A549 (cell line): ENCODE results near the gene CENPX. TPM values are rescaled to one million over a fixed set of nuclear protein-coding genes. Genes with fewer than 3 reads are reported as not detected.

Experiments used
- ATAC-seq, 2 experiments: fragments of 200-7000 bp in 1 of 2; fragments of >200 bp in 1 of 2; cut with Nextera tagmentation in 1 of 2; cut with Tn5 transposase in 1 of 2; 3 replicates each; pipeline versions ENCODE4 v1.8.0 to v1.9.1; 2018 to 2020; ENCODE audit warnings: mild to moderate bottlenecking in 1 of 2, moderate library complexity in 1 of 2
- CTCF ChIA-PET: fragments of 300-600 bp; sonication (Branson Sonifier 250); formaldehyde crosslinking; extraction: SDS; loops from one replicate; lab custom pipeline; 2021; ENCODE audit warnings: antibody characterized with exemption, inconsistent platforms; lab: Yijun Ruan, JAX
- POLR2A ChIA-PET: fragments of 350-600 bp; formaldehyde crosslinking; extraction: SDS; loops from one replicate; lab custom pipeline; 2021; ENCODE audit warnings: antibody characterized with exemption, inconsistent platforms; lab: Yijun Ruan, JAX
- DNase-seq, 2 experiments: peaks; one replicate each; pipeline versions ENCODE4 v3.0.0 to v3.0.0-alpha.2; 2011 to 2016; ENCODE audit warnings: low read depth in 1 of 2, low spot score in 1 of 2
- FAIRE-seq: peaks from 2 replicates; lab custom pipeline; 2011; peaks lifted over from hg19 to GRCh38; lab: Jason Lieb, UNC
- H3K27ac ChIP-seq, 2 experiments: fragments of >200 bp; sonication (Bioruptor Twin); formaldehyde crosslinking; 3 replicates each; pipeline ENCODE4 v1.5.1; 2016 to 2017
- H3K4me1 ChIP-seq: fragments of >200 bp; sonication (Bioruptor Twin); formaldehyde crosslinking; 3 replicates; pipeline ENCODE4 v1.6.1; 2016
- H3K4me2 ChIP-seq: fragments of >200 bp; sonication (Bioruptor Twin); formaldehyde crosslinking; 3 replicates; pipeline ENCODE4 v1.6.1; 2016
- H3K4me3 ChIP-seq: fragments of >200 bp; sonication (Bioruptor Twin); formaldehyde crosslinking; 3 replicates; pipeline ENCODE4 v1.5.1; 2016
- H3K9me3 ChIP-seq: fragments of >200 bp; sonication (Bioruptor Twin); formaldehyde crosslinking; 3 replicates; pipeline ENCODE4 v1.6.1; 2016
- BCL3 ChIP-seq: fragments of >200 bp; sonication (Bioruptor Twin); formaldehyde crosslinking; IDR thresholded peaks from 3 replicates; pipeline ENCODE4 v1.6.1; 2016
- BHLHE40 ChIP-seq: IDR thresholded peaks from 2 replicates; pipeline ENCODE4 v1.6.1; 2012; ENCODE audit warnings: low read depth, low read length, inconsistent platforms
- CEBPB ChIP-seq, 2 experiments: fragments of >200 bp in 1 of 2; sonication (Bioruptor Twin) in 1 of 2; formaldehyde crosslinking in 1 of 2; IDR thresholded peaks; 2 replicates each; pipeline ENCODE4 v1.6.1; 2012 to 2016
- CHD4 ChIP-seq: fragments of 200-600 bp; sonication (generic); IDR thresholded peaks from 2 replicates; pipeline ENCODE4 v1.6.1; 2016; ENCODE audit warnings: antibody characterized with exemption, mild to moderate bottlenecking, borderline replicate concordance
- CTCF ChIP-seq: fragments of >200 bp; sonication (Bioruptor Twin); formaldehyde crosslinking; IDR thresholded peaks from 3 replicates; pipeline ENCODE4 v1.5.1; 2016
- E2F6 ChIP-seq: IDR thresholded peaks from 2 replicates; pipeline ENCODE4 v1.6.1; 2012; ENCODE audit warnings: low read depth, borderline replicate concordance
- EHF ChIP-seq: fragments of 250-450 bp; sonication (Bioruptor Pico); IDR thresholded peaks from 2 replicates; pipeline ENCODE4 v1.5.0; 2020; ENCODE audit warnings: mild to moderate bottlenecking
- ESRRA ChIP-seq: fragments of 150-350 bp; IDR thresholded peaks from 2 replicates; pipeline ENCODE4 v1.6.1; 2014; ENCODE audit warnings: mild to moderate bottlenecking, low read length, borderline replicate concordance
- FOSB ChIP-seq: fragments of 250-450 bp; sonication (Bioruptor Pico); IDR thresholded peaks from 2 replicates; pipeline ENCODE4 v1.5.0; 2020; ENCODE audit warnings: mild to moderate bottlenecking, moderate library complexity
- FOXS1 ChIP-seq: fragments of 250-450 bp; sonication (Bioruptor Pico); IDR thresholded peaks from 2 replicates; pipeline ENCODE4 v1.5.0; 2020; ENCODE audit warnings: mild to moderate bottlenecking, moderate library complexity
- HMGXB4 ChIP-seq: fragments of 250-450 bp; sonication (Bioruptor Pico); IDR thresholded peaks from 2 replicates; pipeline ENCODE4 v1.5.0; 2021; ENCODE audit warnings: mild to moderate bottlenecking, moderate library complexity, borderline replicate concordance
- HOXA7 ChIP-seq: fragments of 250-450 bp; sonication (Bioruptor Pico); IDR thresholded peaks from 2 replicates; pipeline ENCODE4 v1.5.0; 2020; ENCODE audit warnings: mild to moderate bottlenecking, moderate library complexity
- KDM1A ChIP-seq: fragments of 200-600 bp; sonication (generic); IDR thresholded peaks from 2 replicates; pipeline ENCODE4 v1.6.1; 2016; ENCODE audit warnings: low read depth, mild to moderate bottlenecking
- KDM5A ChIP-seq: fragments of 200-600 bp; sonication (generic); IDR thresholded peaks from 2 replicates; pipeline ENCODE4 v1.6.1; 2016; ENCODE audit warnings: antibody characterized with exemption, mild to moderate bottlenecking
- NPAS2 ChIP-seq: fragments of 250-450 bp; sonication (Bioruptor Pico); IDR thresholded peaks from 2 replicates; pipeline ENCODE4 v1.8.0; 2022; ENCODE audit warnings: mild to moderate bottlenecking, moderate library complexity, borderline replicate concordance
- NR3C1 ChIP-seq: fragments of >200 bp; sonication (Bioruptor Twin); formaldehyde crosslinking; IDR thresholded peaks from 3 replicates; pipeline ENCODE4 v1.6.1; 2017
- PBX3 ChIP-seq: IDR thresholded peaks from 2 replicates; pipeline ENCODE4 v1.6.1; 2012
- PHF8 ChIP-seq: fragments of 200-600 bp; sonication (generic); IDR thresholded peaks from 2 replicates; pipeline ENCODE4 v1.6.1; 2016; ENCODE audit warnings: low read depth, mild to moderate bottlenecking, antibody characterized with exemption, moderate library complexity, borderline replicate concordance
- POLR2A ChIP-seq: IDR thresholded peaks from 2 replicates; pipeline ENCODE4 v1.6.1; 2012; ENCODE audit warnings: mild to moderate bottlenecking, low read length
- POLR2AphosphoS2 ChIP-seq: conservative IDR thresholded peaks from 2 replicates; pipeline ENCODE4 v1.6.1; 2012; ENCODE audit warnings: low read length, improper control_type of control experiment, inconsistent platforms
- RCOR1 ChIP-seq: fragments of 150-350 bp; IDR thresholded peaks from 2 replicates; pipeline ENCODE4 v1.6.1; 2014; ENCODE audit warnings: antibody characterized with exemption, low read length, low read depth
- TP53 ChIP-seq: fragments of 250-450 bp; sonication (Bioruptor Pico); IDR thresholded peaks from 2 replicates; pipeline ENCODE4 v1.5.0; 2021; ENCODE audit warnings: mild to moderate bottlenecking, moderate library complexity
- USF2 ChIP-seq: fragments of 450-650 bp; IDR thresholded peaks from 2 replicates; pipeline ENCODE4 v1.6.1; 2014; ENCODE audit warnings: antibody characterized with exemption
- ZC3H11A ChIP-seq: fragments of 450-650 bp; IDR thresholded peaks from 2 replicates; pipeline ENCODE4 v1.6.1; 2014; ENCODE audit warnings: antibody characterized with exemption, mild to moderate bottlenecking
- ZNF302 ChIP-seq: fragments of 250-450 bp; sonication (Bioruptor Pico); IDR thresholded peaks from 2 replicates; pipeline ENCODE4 v1.9.0; 2021; ENCODE audit warnings: inconsistent platforms, mild to moderate bottlenecking, moderate library complexity
- WGBS: methylation state at CpG from one replicate; pipeline ENCODE4 v1.1.6; 2017; ENCODE audit errors: missing lambda C conversion rate; 5-methylcytosine and 5-hydroxymethylcytosine counted together
- polyA plus RNA-seq, 4 experiments: library from polyadenylated mRNA; depleted of rRNA in 3 of 4; stranded (reverse); fragments of >200 nt; fragmentation: RNase III in 1 of 4; extraction: RNeasy Plus Mini Kit Qiagen cat#74134 plus additional on column Dnase treatment in 1 of 4; gene quantifications; 2 replicates in 3 of 4; 3 replicates in 1 of 4; pipeline ENCODE4 v1.2.3, GENCODE V29; 2011 to 2017

CENPX gene
- polyA plus RNA-seq, 2 of the 4 experiments (the other 2 are of a cell fraction) = 80.5 to 222 TPM

GRCh38 chr17:81987161-81987770 is 35.4 kb downstream of the CENPX start:
- WGBS = 90% methylated on average over 26 of the region's 26 CpGs
- TF ChIP-seq RCOR1 (no peak), CEBPB (IDR thresholded peaks at IDR 0.05) (no peak), CHD4 (no peak), NPAS2 (CRISPR knock-in tag) (no peak), BCL3 (no peak), HOXA7 (CRISPR knock-in tag) (no peak), NR3C1 (no peak), POLR2A (no peak), E2F6 (no peak)
- ChIA-PET CTCF (interaction anchor here (0.7 to 5.1 kb wide), 4 partner anchors 27 to 106 kb away, joined by 3 to 32 read pairs (median 19); partner anchors contain the start of genes CENPX, LRRC45 and NOTUM), POLR2A (no interaction called here)
- FAIRE-seq (no peak), ATAC-seq (no peak), DNase-seq (no peak)
- H3K4me3 ChIP-seq = no peak overlapping the region
- no peaks in the 10 kb centered on the region for H3K9me3 ChIP-seq
- peaks cover 15% of the 10 kb centered on the region for H3K4me1 ChIP-seq
- H3K27ac ChIP-seq = no peak overlapping the region
- no peak overlapping the region for H3K4me2 ChIP-seq

GRCh38 chr17:81986606-81987005 is 36.1 kb downstream of the CENPX start:
- H3K4me3 ChIP-seq = no peak overlapping the region
- DNase-seq (no peak), FAIRE-seq (no peak), ATAC-seq (no peak)
- 96% methylated on average over 26 of the region's 26 CpGs for WGBS
- H3K27ac ChIP-seq = no peak overlapping the region
- H3K4me1 ChIP-seq = peaks cover 8% of the 10 kb centered on the region
- no peak overlapping the region for H3K4me2 ChIP-seq
- H3K9me3 ChIP-seq = no peaks in the 10 kb centered on the region
- no peak for TF ChIP-seq CEBPB (IDR thresholded peaks at IDR 0.05)
- no peak for TF ChIP-seq ZC3H11A
- no peak for TF ChIP-seq USF2
- no peak for TF ChIP-seq KDM5A
- POLR2A ChIA-PET = no interaction called here
- CTCF ChIA-PET = interaction anchor here (1.5 to 4.8 kb wide), 2 partner anchors 26 to 33 kb away, joined by 6 to 32 read pairs; partner anchors contain the start of gene NOTUM

GRCh38 chr17:81984773-81985410 is 37.8 kb downstream of the CENPX start:
- CTCF ChIA-PET = interaction anchor here (1.2 to 4.8 kb wide), 6 partner anchors 8 to 45 kb away, joined by 3 to 32 read pairs (median 6); partner anchors contain the start of genes CENPX, LRRC45 and NOTUM
- H3K9me3 ChIP-seq = no peaks in the 10 kb centered on the region
- no peak for TF ChIP-seq HOXA7 (CRISPR knock-in tag)
- no peak for TF ChIP-seq ESRRA
- no peak for TF ChIP-seq HMGXB4 (CRISPR knock-in tag)
- TF ChIP-seq TP53 (CRISPR knock-in tag) = no peak
- TF ChIP-seq CTCF = no peak
- no peak for TF ChIP-seq ZNF302 (CRISPR knock-in tag)
- no peak for TF ChIP-seq ZC3H11A
- TF ChIP-seq KDM1A = no peak
- TF ChIP-seq EHF = no peak
- TF ChIP-seq PBX3 = no peak
- TF ChIP-seq POLR2AphosphoS2 = no peak
- no peak for TF ChIP-seq FOSB (CRISPR knock-in tag)
- no peak for TF ChIP-seq PHF8
- TF ChIP-seq BHLHE40 = no peak
- TF ChIP-seq FOXS1 (CRISPR knock-in tag) = no peak
- TF ChIP-seq, all 56 proteins: peak for 0
- WGBS = 86% methylated on average over 20 of the region's 21 CpGs
- DNase-seq (no peak), ATAC-seq (no peak), FAIRE-seq (no peak)
- POLR2A ChIA-PET = no interaction called here
- H3K4me2 ChIP-seq = no peak overlapping the region
- no peak overlapping the region for H3K27ac ChIP-seq
- no peak overlapping the region for H3K4me3 ChIP-seq
- H3K4me1 ChIP-seq = no peaks in the 10 kb centered on the region
